IMR-90 (cell line): Measurements from ENCODE around the gene MTX3.

ENCODE experiments used
- BHLHE40 ChIP-seq: fragments of 150-350 bp; IDR thresholded peaks from 2 replicates; pipeline ENCODE4 v1.6.1; 2016; ENCODE audit warnings: mild to moderate bottlenecking, low read depth, low read length
- CEBPB ChIP-seq: IDR thresholded peaks from 2 replicates; pipeline ENCODE4 v1.6.1; 2012; ENCODE audit warnings: low read depth, low read length, improper control_type of control experiment
- CHD1 ChIP-seq: IDR thresholded peaks from 2 replicates; pipeline ENCODE4 v1.6.1; 2012; ENCODE audit warnings: low read depth, low read length, improper control_type of control experiment
- CTCF ChIP-seq: conservative IDR thresholded peaks from 2 replicates; pipeline ENCODE4 v1.5.1; 2012; ENCODE audit warnings: mild to moderate bottlenecking, low read depth, low read length, improper control_type of control experiment
- ELK1 ChIP-seq: fragments of 150-350 bp; IDR thresholded peaks from 2 replicates; pipeline ENCODE4 v1.6.1; 2016; ENCODE audit warnings: low read depth, mild to moderate bottlenecking, low read length, moderate library complexity, borderline replicate concordance
- FOS ChIP-seq: fragments of 150-350 bp; IDR thresholded peaks from 2 replicates; pipeline ENCODE4 v1.6.1; 2016; ENCODE audit warnings: low read depth, low read length
- MAFK ChIP-seq: IDR thresholded peaks from 2 replicates; pipeline ENCODE4 v1.6.1; 2012; ENCODE audit warnings: low read depth, low read length, improper control_type of control experiment
- MAZ ChIP-seq: IDR thresholded peaks from 2 replicates; pipeline ENCODE4 v1.6.1; 2012; ENCODE audit warnings: low read depth, mild to moderate bottlenecking, low read length, improper control_type of control experiment, moderate library complexity, borderline replicate concordance
- MXI1 ChIP-seq: IDR thresholded peaks from 2 replicates; pipeline ENCODE4 v1.6.1; 2012; ENCODE audit warnings: low read depth, mild to moderate bottlenecking, low read length, moderate library complexity, borderline replicate concordance
- POLR2A ChIP-seq: IDR thresholded peaks from 2 replicates; pipeline ENCODE4 v1.6.1; 2012; ENCODE audit warnings: mild to moderate bottlenecking, low read depth, low read length
- RAD21 ChIP-seq: IDR thresholded peaks from 2 replicates; pipeline ENCODE4 v1.6.1; 2012; ENCODE audit warnings: low read length, improper control_type of control experiment
- RCOR1 ChIP-seq: IDR thresholded peaks from 2 replicates; pipeline ENCODE4 v1.6.1; 2012; ENCODE audit warnings: mild to moderate bottlenecking, low read length, improper control_type of control experiment; ENCODE audit not compliant: insufficient replicate concordance
- SMC3 ChIP-seq: fragments of 150-350 bp; IDR thresholded peaks from 2 replicates; pipeline ENCODE4 v1.6.1; 2016; ENCODE audit warnings: low read depth, mild to moderate bottlenecking, antibody characterized with exemption, low read length, moderate library complexity

GRCh38 chr5:79985288-79985687 is 5.8 kb downstream of the MTX3 start:
- TF ChIP-seq CTCF, result no peak
- no peak for TF ChIP-seq POLR2A
- TF ChIP-seq RAD21, result no peak
- TF ChIP-seq CEBPB, result no peak
- no peak for TF ChIP-seq SMC3
- no peak for TF ChIP-seq FOS
- TF ChIP-seq BHLHE40, result no peak
- no peak for TF ChIP-seq MXI1
- TF ChIP-seq MAZ, result no peak
- no peak for TF ChIP-seq RCOR1
- TF ChIP-seq ELK1, result no peak
- TF ChIP-seq MAFK, result no peak
- no peak for TF ChIP-seq CHD1
